ENCODE data around the gene VWA3A. TPM values are rescaled to one million over a fixed set of nuclear protein-coding genes. Genes with fewer than 3 reads are reported as not detected.

Gene VWA3A
- total RNA-seq, 4 donors from 2014 or later, result 0.24 TPM; not detected in 3

DNA sequence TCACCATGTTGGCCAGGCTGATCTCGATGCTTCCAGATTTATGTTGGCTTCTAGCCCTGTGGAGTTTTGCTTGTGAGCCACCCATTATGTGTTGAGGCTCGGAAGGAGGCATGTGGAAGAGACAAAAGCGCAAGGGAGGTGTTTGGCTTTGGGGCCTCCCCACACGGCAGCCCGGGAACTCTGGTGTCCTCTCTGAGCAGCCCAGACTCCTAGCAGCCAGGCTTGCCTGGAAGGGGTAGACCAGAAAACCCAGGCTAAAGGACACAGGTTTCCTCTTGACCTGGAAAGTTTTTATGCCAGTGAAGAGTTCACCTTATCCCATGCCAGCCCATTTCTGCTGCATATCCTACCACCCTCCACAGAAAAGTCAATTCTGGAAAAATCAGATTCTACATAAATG, 91.0 kb downstream of the VWA3A start:
- ATAC-seq (ENCODE audit: low FRiP score) (no peak), DNase-seq (ENCODE audit: low spot score) (no peak)
- TF ChIP-seq, protein P1, sequence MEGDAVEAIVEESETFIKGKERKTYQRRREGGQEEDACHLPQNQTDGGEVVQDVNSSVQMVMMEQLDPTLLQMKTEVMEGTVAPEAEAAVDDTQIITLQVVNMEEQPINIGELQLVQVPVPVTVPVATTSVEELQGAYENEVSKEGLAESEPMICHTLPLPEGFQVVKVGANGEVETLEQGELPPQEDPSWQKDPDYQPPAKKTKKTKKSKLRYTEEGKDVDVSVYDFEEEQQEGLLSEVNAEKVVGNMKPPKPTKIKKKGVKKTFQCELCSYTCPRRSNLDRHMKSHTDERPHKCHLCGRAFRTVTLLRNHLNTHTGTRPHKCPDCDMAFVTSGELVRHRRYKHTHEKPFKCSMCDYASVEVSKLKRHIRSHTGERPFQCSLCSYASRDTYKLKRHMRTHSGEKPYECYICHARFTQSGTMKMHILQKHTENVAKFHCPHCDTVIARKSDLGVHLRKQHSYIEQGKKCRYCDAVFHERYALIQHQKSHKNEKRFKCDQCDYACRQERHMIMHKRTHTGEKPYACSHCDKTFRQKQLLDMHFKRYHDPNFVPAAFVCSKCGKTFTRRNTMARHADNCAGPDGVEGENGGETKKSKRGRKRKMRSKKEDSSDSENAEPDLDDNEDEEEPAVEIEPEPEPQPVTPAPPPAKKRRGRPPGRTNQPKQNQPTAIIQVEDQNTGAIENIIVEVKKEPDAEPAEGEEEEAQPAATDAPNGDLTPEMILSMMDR (IDR thresholded peaks at IDR 0.05), result no peak

DNA sequence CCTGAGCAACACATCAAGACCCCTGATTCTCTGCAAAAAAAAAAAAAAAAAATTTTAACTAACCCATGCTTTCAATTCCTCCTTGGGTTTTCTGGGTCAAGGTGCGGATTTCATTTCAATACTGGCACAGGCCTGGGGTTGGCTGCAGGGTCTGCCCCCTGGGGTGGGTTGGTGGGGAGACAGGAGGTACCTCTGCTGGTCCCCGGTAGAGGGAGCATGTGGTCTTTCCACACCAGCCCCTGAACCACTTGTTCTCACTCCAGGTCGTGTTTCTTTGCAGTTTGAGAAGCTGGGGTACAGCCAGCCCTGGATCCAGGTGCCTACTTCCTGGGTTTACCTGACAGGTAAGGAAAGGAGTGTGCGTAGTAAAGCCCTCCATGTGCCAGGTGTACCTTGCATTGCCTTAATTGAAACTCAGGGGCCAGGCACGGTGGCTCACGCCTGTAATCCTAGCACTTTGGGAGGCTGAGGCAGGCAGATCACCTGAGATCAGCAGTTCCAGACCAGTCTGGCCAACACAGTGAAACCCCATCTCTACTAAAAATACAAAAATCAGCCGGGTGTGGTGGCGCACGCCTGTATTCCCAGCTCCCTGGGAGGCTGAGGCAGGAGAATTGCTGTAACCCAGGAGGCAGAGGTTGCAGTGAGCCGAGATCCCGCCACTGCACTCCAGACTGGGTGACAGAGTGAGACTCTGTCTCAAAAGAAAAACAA, 91.7 kb downstream of the VWA3A start:
- TF ChIP-seq, protein P1 (IDR thresholded peaks at IDR 0.05), result no peak
- ATAC-seq (ENCODE audit: low FRiP score) (no peak), DNase-seq (ENCODE audit: low spot score) (no peak)

DNA sequence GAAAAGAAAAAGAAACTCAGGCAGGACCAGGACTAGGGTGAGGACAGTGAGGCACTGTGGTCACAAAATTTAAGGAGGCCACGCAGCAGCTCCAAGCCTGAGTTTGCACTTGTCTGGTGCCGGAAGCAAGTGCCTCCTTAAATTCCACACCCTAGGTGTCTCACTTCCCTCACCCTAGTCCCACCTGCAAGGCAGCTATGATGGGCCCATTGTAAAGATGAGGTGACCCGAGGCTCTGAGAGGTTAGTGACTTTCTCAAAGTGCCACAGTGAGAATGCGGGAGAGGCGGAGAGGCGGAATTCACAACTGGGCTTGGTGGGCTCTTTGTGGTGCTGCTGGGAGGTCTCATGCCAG, 92.3 kb downstream of the VWA3A start:
- DNase-seq (ENCODE audit: low spot score), result no peak
- TF ChIP-seq, protein P1 (IDR thresholded peaks at IDR 0.05), result no peak
- ATAC-seq (ENCODE audit: low FRiP score), result no peak

DNA sequence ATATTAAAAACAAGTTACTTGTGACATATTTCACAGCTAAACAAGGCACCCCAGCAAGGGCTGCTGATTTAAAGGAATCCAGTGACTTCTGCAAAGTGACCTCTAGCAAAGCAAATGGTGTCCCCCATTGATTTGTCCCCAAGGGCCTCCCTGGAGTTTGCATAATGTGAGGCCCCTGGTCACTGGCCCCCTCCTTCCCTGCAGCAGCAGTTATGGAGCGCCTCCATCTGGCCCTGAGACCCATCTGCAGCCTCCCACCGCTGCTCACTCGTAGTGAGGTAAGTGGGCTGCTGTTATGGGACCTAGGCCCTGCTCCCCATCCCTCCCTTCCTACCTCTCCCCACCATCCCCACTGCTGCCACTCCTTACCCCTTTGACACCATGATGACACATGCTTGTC, 94.2 kb downstream of the VWA3A start:
- TF ChIP-seq, protein P1 (IDR thresholded peaks at IDR 0.05), result no peak
- ATAC-seq (ENCODE audit: low FRiP score) (no peak), DNase-seq (ENCODE audit: low spot score) (no peak)

DNA sequence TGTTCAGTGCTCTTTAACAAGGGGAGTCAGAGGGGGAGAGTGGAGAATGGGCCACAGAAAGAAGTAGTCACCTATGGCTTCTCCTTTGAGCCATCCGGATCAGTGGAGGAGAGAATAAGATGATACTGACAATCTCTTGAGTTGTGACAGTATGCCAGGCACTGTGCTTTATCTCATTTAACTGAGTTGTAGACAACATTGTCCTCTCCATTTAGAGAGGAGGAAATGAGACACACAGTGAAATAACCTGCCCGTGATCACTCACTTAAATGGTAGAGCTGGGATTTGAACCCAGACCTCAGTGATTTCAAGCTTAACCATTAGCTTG, 95.9 kb downstream of the VWA3A start:
- TF ChIP-seq, protein P1 (IDR thresholded peaks at IDR 0.05), result no peak
- ATAC-seq (ENCODE audit: low FRiP score), result no peak
- no peak for DNase-seq (ENCODE audit: low spot score)

DNA sequence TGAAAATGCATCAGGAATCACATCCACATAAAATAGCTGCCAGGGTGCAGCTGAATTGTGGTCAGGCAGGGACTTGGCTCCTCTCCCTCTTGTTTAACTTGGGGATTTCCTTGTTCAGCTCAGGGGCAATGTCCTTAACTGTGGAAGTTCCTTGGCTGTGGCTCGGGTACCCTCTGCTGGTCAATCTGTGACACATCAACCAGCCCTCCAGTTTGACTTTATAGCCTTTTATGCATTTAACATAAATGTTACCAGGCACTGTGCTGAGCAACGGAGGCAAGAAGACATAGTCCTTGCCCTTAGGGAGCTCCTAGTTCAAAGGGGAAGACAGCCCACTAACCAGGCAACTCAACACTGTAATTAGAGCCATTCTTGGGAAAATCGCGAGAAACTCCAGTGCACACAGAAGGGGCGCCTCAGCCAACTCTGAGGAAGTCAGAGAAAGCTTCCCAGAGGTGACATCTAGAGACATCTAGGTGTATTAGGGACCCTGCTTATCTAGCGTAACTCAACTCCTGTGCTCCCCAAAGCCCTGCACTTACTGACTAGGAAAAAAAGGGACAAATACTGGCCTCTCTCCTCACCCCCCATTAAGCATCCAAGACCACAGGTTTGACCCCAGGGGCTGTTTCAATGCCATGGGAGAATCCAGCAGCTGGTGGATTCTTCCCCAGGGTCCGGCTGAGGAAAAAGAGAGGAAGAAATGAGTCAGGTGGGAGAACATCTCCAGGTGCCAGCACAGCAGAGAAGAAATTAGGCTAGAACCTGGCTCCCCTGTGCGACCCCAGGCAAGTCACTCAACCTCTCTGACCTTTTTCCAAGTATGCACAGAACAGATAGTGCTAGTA, 96.5 kb downstream of the VWA3A start:
- DNase-seq (ENCODE audit: low spot score) (no peak), ATAC-seq (ENCODE audit: low FRiP score) (no peak)
- TF ChIP-seq, protein P1 (IDR thresholded peaks at IDR 0.05), result peak in 1 of 3 donors; percentile 35
